HEK293 (cell line): ENCODE data around the gene SLC11A2.

Experiments used
- ZBTB17 ChIP-seq: fragments of 450-650 bp; formaldehyde crosslinking; IDR thresholded peaks from 2 replicates; pipeline ENCODE4 v1.5.1; 2016; ENCODE audit warnings: missing biosample characterization, missing genetic modification characterization
- ZNF121 ChIP-seq: fragments of 450-650 bp; formaldehyde crosslinking; IDR thresholded peaks from 2 replicates; pipeline ENCODE4 v1.5.1; 2016; ENCODE audit warnings: missing biosample characterization, missing genetic modification characterization
- ZNF24 ChIP-seq: fragments of 450-650 bp; formaldehyde crosslinking; IDR thresholded peaks from 2 replicates; pipeline ENCODE4 v1.5.1; 2016; ENCODE audit warnings: missing biosample characterization, missing genetic modification characterization
- ZNF423 ChIP-seq: fragments of 450-650 bp; formaldehyde crosslinking; IDR thresholded peaks from 2 replicates; pipeline ENCODE4 v1.5.1; 2016; ENCODE audit warnings: missing biosample characterization, missing genetic modification characterization
- TF ChIP-seq, protein P1 (sequence below): fragments of 450-650 bp; formaldehyde crosslinking; IDR thresholded peaks from 2 replicates; pipeline ENCODE4 v1.5.1; 2016; ENCODE audit warnings: missing biosample characterization, missing genetic modification characterization
- TF ChIP-seq, protein P2 (sequence below): fragments of 450-650 bp; formaldehyde crosslinking; IDR thresholded peaks from 2 replicates; pipeline ENCODE4 v1.5.1; 2016; ENCODE audit warnings: missing biosample characterization, missing genetic modification characterization

DNA sequence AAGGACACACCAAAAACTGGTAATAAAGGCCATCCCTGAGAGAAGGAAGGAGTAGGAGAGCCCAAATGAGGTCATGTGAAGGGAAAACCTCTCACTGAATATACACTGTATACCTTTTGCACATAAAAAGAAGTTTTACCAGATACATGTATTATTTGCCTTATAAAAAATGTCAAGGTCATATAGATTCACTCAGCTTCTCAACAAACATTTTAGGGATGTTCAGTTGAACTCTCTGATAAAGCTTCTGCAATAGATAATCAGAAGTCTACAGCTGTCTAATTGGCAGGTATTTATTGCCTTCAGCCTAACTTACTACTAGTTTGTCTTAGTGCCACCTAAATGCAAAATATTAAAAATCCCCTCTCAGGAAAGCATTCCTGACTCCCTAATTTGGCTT, 8.7 kb downstream of the SLC11A2 start:
- TF ChIP-seq, protein P1, sequence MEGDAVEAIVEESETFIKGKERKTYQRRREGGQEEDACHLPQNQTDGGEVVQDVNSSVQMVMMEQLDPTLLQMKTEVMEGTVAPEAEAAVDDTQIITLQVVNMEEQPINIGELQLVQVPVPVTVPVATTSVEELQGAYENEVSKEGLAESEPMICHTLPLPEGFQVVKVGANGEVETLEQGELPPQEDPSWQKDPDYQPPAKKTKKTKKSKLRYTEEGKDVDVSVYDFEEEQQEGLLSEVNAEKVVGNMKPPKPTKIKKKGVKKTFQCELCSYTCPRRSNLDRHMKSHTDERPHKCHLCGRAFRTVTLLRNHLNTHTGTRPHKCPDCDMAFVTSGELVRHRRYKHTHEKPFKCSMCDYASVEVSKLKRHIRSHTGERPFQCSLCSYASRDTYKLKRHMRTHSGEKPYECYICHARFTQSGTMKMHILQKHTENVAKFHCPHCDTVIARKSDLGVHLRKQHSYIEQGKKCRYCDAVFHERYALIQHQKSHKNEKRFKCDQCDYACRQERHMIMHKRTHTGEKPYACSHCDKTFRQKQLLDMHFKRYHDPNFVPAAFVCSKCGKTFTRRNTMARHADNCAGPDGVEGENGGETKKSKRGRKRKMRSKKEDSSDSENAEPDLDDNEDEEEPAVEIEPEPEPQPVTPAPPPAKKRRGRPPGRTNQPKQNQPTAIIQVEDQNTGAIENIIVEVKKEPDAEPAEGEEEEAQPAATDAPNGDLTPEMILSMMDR (tag by site-specific recombination), result no peak
- TF ChIP-seq, protein P2, sequence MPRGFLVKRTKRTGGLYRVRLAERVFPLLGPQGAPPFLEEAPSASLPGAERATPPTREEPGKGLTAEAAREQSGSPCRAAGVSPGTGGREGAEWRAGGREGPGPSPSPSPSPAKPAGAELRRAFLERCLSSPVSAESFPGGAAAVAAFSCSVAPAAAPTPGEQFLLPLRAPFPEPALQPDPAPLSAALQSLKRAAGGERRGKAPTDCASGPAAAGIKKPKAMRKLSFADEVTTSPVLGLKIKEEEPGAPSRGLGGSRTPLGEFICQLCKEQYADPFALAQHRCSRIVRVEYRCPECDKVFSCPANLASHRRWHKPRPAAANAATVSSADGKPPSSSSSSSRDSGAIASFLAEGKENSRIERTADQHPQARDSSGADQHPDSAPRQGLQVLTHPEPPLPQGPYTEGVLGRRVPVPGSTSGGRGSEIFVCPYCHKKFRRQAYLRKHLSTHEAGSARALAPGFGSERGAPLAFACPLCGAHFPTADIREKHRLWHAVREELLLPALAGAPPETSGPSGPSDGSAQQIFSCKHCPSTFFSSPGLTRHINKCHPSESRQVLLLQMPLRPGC (tag by site-specific recombination), result no peak
- TF ChIP-seq ZNF24 (tag by site-specific recombination) (no peak), ZBTB17 (tag by site-specific recombination) (no peak), ZNF423 (tag by site-specific recombination) (no peak), ZNF121 (tag by site-specific recombination) (no peak)
